Measurements from ENCODE around the gene POU2AF1.

GRCh38 chr11:111334532-111335502 lies 44.3 kb downstream of the POU2AF1 start:
- TF ChIP-seq EP300 (IDR thresholded peaks at IDR 0.05; ENCODE audit: borderline replicate concordance) = no peak
- TF ChIP-seq CEBPB (IDR thresholded peaks at IDR 0.05) = no peak
- TF ChIP-seq TAF1 (IDR thresholded peaks at IDR 0.05; ENCODE audit: low read depth) = no peak
- TF ChIP-seq USF1 (IDR thresholded peaks at IDR 0.05) = no peak
- no peak for TF ChIP-seq CREB1 (IDR thresholded peaks at IDR 0.05; ENCODE audit: low read depth)
- TF ChIP-seq REST (IDR thresholded peaks at IDR 0.05; ENCODE audit: low read depth) = no peak
- no peak for TF ChIP-seq FOXM1 (IDR thresholded peaks at IDR 0.05; ENCODE audit: borderline replicate concordance, low read depth)
- no peak for TF ChIP-seq RAD21 (IDR thresholded peaks at IDR 0.05; ENCODE audit: low read depth)
- no peak for TF ChIP-seq MAX (IDR thresholded peaks at IDR 0.05)
- TF ChIP-seq TEAD4 (IDR thresholded peaks at IDR 0.05) = no peak
- no peak for TF ChIP-seq YY1 (IDR thresholded peaks at IDR 0.05; ENCODE audit: low read depth)
- no peak for TF ChIP-seq NFIC (IDR thresholded peaks at IDR 0.05)
- TF ChIP-seq ZBTB7A (IDR thresholded peaks at IDR 0.05; ENCODE audit: low read depth) = no peak
- no peak for TF ChIP-seq EGR1 (IDR thresholded peaks at IDR 0.05)
